GM21825 (cell line): ENCODE measurements around the gene NDC80.
A peak's percentile ranks its signal among the peaks of the same experiment; 100 is the strongest.

ENCODE experiments used
- ATAC-seq: cut with Tn5 transposase; IDR thresholded peaks from one replicate; pipeline ENCODE4 v1.9.1; 2021; ENCODE audit warnings: mild to moderate bottlenecking, moderate library complexity; ENCODE audit not compliant: unreplicated experiment

The NDC80 gene

GRCh38 chr18:2555895-2556294, 15.5 kb upstream of the NDC80 start:
- no peak for ATAC-seq

DNA sequence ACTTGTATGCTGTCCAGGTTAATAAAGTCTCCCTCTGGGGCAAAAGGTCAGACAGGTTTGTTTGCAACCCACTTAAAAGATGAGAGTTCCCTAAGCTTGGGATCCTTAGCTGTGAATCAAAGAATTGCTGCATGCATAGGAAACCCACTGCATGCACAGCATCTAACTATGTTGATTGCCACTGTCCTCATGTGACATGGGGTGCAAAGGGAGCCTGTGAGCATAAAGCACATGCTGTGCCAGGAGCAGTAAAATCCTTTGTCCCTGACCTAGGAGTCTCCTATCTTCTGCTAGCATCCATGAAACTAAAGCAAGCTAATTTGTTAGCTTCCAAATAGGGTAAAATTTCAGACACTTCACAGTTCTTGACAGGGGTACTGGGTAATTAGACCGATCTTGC, 13.8 kb upstream of the NDC80 start:
- no peak for ATAC-seq

DNA sequence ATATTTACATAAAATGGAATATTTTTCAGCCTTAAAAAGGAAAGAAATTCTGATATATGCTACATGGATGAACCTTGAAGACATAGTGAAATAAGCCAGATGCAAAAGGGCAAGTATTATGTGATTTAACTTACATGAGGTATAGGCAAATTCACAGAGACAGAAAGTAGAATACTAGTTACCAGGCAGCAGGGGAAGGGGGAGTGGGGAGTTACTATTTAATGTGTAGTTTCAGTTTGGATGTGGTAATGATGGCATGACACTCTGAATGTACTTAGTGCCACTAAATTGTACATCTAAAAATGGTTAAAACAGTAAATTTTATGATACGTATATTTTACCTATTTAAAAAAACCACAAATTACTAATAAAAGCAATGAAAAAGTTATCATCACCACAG, 12.1 kb upstream of the NDC80 start:
- ATAC-seq: no peak

GRCh38 chr18:2564373-2564772, 7.0 kb upstream of the NDC80 start:
- no peak for ATAC-seq

DNA sequence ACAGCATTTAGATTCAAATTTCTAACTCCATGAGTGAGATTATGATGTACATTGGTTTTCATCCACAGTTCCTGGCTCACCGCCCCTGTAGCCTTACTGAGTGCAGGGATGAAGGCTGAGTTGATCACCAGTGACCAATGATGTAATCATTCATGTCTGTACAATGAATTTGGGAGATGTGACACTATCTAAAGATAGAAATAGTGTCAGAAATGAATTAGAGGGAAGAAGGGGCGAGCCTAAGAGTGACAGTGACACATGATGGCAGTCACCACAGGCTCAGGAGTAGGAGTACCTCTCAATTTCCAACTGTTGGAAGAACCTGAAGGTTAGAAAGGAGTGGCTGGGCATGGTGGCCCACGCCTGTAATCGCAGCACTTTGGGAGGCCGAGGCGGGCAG, 3.2 kb upstream of the NDC80 start:
- no peak for ATAC-seq

GRCh38 chr18:2568605-2569004, 2.8 kb upstream of the NDC80 start:
- no peak for ATAC-seq

GRCh38 chr18:2569338-2570207, 1.8 kb upstream of the NDC80 start:
- no peak for ATAC-seq

- peak; percentile 49 for ATAC-seq
Observed at GRCh38 chr18:2570772-2571199, 571 bp upstream of the NDC80 start.

DNA sequence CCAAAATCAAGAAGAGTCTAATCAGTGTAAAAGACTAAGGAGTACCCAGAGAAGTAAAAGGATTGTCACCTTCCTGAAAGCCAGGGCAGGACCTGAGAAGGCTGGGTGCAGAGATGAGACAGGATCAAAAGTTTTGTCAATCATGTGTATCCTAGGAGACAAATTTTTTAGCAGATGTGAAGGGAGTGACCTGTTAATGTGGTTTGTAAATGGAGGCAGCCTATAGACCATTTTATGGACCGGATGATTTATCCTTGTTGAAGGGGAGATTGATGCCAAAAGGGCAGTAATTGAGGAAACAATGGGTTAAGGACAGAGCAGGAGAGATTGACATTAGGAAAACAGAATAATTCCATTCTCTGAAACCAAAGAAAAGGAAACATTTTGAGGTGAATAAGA, 813 bp downstream of the NDC80 start:
- ATAC-seq: no peak

DNA sequence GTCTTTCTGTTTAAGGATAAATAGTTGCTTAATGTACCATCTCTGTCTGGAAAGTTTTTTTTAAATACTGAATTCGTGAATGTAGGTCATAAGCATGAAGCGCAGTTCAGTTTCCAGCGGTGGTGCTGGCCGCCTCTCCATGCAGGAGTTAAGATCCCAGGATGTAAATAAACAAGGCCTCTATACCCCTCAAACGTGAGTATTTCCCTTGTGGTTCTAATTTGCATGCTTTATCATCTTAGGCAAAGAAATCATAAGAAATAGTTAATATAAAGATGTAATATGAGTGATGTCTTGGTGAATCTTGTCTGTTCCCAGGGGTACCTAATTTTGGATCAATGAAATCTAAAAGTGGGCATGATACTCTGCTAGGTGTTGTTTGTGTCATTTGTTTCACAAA, 1.5 kb downstream of the NDC80 start:
- no peak for ATAC-seq

DNA sequence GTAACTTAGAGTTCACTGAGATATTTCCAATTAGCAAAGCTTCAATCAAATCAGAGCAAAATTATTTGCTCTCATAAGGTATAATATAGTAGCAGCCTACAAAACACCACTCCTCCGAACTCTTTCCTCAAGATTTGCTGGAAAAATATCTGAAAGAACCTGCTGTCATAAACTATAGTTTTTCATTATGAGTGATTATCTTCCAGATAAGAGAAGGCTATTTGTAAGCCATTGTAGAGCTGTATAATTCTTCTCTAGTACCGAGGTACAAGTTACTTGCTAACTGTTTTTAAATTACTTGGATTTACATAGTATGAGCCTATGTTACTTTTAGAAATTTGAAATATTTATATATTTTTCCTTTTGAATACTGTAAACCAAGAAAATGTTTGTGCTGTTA, 2.1 kb downstream of the NDC80 start:
- no peak for ATAC-seq

DNA sequence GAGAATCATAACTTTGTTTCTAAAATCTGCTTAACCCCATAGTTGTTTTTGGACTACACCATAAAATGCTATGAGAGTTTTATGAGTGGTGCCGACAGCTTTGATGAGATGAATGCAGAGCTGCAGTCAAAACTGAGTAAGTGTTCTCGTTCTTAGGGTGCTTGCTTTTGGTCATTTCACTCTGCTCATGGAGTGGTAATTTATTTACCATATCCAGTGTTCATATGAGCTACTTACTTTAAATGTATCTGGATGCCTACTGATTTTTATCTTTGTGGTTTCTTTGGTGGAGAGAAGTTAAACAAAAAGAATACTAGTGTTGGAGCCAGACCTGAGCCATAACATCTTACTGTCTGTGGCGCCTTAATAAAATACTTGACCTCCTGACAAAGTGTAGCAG, 16.4 kb downstream of the NDC80 start:
- no peak for ATAC-seq

- no peak for ATAC-seq
Observed at GRCh38 chr18:2588666-2589344, 17.4 kb downstream of the NDC80 start.

GRCh38 chr18:2589345-2590068, 18.1 kb downstream of the NDC80 start:
- ATAC-seq: no peak

DNA sequence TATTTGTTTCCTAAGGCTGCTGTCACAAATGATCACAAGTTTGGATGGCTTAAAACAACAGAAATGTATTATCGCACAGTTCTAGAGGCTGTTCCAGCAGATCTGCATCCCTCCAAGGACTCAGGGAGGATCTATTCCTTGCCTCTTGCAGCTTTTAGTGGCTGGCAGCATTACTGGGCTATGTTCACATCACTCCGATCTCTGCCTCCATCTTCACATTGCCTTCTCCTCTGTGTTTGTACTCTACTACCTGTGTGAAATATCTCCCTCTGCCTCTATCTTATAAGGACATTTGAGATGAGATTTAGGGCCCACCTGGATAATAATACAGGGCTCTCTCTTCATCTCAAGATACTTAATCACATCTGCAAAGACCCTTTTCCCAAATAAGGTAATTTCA, 18.9 kb downstream of the NDC80 start:
- ATAC-seq: no peak

GRCh38 chr18:2597639-2598038, 26.3 kb downstream of the NDC80 start:
- ATAC-seq: no peak

DNA sequence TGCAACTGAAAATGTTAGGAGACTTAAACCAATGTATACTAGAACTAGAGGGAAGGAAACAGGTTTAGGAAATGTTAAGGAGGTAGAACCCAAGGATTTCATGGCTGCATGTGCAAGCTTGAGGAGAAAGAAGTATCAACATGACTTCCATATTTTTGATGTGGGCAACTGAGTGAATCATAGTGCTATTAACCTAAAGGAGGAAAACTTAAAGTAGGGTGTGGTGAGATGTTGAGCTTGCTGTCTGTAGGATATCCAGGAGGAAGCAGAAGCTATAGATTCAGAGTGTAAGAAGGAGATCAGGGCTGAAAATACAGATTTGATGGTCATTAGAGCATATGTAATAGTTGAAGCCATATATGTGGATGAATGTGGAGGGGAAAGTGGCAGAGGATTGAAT, 31.5 kb downstream of the NDC80 start:
- no peak for ATAC-seq

- no peak for ATAC-seq
Observed at GRCh38 chr18:2606335-2606734, 35.0 kb downstream of the NDC80 start.

GRCh38 chr18:2609604-2610003, 38.2 kb downstream of the NDC80 start:
- ATAC-seq: no peak

GRCh38 chr18:2610549-2610948, 39.2 kb downstream of the NDC80 start:
- ATAC-seq: no peak

DNA sequence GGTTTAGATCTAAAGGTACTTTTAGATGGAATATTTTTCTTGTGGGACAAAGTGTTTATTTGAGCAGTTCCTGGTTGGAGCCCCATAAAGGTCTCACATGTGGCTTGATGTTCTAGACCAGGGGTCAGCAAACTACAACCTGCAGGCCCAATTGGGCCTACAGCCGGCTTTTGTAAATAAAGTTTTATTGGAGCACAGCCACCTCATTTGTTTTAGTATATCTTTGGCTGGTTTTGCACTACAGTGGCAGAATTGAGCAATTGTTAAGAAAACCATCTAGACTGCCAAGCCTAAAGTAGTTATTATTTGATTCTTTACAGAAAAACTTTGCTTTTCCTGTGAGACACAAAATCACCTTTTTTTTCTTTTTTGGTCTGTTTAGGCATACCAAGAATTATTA, 41.6 kb downstream of the NDC80 start:
- ATAC-seq: no peak
